ENCODE data around the gene RASA3.

Gene RASA3

DNA sequence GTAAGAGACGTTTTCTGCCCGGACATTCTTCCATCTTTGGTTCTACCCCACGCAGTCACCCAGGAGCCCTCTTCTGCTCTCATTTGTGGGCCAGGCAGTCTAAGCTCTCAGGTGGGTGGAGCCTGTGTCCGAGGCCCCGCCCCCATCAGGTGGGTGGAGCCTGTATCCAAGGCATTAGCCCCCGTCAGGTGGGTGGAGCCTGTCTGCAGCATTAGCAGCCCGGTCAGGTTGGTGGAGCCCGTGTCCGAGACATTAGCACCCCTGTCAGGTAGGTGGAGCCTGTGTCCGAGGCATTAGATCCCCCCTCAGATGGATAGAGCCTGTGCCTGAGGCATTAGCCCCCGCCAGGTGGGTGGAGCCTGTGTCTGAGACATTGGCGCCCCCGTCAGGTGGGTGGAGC, 113.1 kb downstream of the RASA3 start:
- DNase-seq (ENCODE audit: low read depth in 2 of 2) = no peak

DNA sequence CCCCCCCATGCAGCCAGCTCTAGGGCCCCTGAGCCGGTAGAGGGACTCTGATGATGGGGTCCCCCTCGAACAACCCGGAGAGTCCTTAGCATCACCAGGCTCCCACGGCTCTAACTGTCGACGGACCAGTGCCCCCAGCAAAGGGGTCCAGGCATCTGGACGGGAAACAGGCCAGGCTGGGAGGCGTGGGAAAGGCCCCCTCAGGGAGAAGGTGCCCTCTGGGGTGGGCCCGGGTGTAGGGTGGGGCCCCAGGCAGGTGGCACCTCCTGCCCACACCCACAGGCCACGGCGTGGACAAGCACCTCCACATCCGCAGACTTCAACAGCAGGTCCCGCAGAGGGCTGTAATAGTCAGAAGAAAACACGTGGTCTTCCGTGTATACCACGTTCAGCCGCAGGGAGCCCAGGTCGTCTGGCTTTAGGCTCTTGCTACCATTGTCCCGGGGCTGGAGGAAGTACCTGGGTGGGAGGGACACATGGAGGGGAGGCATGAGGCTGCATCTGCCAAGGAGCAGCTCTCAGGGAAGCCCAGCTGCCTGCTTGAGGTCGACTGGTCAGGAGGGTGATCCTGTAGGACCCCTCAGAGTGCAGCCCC, 113.9 kb downstream of the RASA3 start:
- DNase-seq (ENCODE audit: low read depth in 2 of 2) = no peak

- DNase-seq (ENCODE audit: low read depth in 2 of 2) = no peak
Measured at GRCh38 chr13:114017966-114018365, 114.5 kb downstream of the RASA3 start.

DNA sequence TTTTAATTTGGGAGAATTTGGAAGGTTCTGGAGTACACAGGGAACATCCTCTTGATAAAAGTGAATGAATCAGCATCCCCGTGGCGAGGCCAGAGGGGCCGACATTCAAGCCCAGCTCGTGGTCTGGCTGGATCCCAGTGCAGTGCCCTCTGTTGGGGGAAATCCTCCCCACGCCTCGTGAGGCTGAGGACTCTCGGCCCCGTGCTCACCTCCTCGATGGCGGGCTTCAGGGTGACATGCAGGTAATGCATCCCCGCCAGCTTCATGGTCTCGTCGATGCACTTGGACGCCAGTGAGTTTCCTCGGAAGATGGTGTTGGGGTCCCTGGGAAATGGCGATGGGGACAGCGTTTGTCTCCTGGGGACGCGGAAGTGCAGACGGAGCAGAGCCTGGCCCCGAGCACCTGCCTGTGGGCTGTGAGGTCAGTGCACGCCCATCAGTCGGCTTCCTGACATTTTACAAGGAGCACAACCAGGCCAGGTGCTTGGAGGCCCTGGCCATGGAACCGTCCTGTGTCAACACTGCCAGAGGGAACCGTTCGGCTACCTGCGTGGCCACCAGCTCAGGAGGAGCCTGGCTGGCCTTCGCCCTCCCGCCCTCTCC, 115.3 kb downstream of the RASA3 start:
- DNase-seq (ENCODE audit: low read depth in 2 of 2) = no peak

GRCh38 chr13:114016321-114017027, 115.9 kb downstream of the RASA3 start:
- no peak for DNase-seq (ENCODE audit: low read depth in 2 of 2)

DNA sequence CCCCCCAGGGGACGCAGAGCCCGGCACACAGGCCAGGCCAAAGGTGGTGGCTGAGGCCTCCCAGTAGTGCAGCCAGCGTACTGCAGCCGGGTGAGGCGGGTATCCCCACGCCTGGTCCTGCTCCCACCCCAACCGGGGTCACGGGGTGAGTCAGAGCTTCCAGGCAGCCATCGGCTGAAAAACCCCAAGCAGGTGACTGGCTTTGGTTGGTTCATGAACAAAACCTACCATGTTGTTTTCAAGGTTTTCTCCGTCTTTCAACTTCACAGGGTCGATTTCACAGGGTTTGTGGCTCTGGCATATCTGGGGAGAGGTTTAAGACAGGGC, 116.5 kb downstream of the RASA3 start:
- no peak for DNase-seq (ENCODE audit: low read depth in 2 of 2)

DNA sequence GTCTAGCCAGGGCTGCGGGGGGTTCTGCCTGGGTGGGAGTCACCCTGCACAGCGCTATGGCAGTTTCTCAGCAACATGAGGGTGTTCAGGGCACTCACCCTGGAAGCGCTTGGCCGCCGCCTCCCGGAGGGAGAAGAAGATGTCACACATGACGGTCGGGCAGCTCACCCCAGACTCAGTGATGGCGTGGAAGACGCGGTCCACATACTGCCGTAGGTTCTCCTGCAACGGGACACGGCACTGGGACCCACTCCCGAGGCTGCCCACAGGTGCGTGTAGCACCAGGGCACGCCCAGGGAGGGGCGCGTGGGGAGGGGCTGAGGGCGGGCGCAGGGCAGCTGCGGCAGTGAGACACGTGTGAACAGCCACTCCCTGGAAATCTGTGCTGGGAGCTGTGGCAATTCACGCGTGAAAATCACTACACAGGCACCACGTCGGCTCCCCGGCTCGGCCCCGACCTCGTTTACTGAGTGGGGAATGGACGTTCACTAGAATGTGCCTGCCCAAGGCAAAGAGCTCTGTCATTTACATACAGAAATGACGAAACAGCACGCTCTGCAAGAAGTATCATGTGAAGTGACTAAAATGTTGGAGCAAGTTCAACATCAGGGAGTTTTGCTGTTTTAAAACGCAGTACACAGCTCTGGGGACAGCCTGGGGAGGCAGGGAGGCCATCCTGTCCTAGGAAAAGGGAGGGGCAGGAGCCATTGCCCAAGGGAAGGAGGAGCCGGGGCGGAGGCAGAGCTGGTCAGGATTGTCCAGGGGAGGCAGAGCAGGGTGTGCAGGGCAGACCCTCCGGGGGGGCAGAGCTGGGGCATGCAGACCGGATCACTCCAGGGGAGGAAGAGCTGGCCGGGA, 117.1 kb downstream of the RASA3 start:
- DNase-seq (ENCODE audit: low read depth in 2 of 2) = no peak

- no peak for DNase-seq (ENCODE audit: low read depth in 2 of 2)
Measured at GRCh38 chr13:114013952-114014629, 118.3 kb downstream of the RASA3 start.

GRCh38 chr13:114013336-114013735, 119.1 kb downstream of the RASA3 start:
- no peak for DNase-seq (ENCODE audit: low read depth in 2 of 2)

- no peak for DNase-seq (ENCODE audit: low read depth in 2 of 2)
Measured at GRCh38 chr13:114012921-114013320, 119.5 kb downstream of the RASA3 start.

- no peak for DNase-seq (ENCODE audit: low read depth in 2 of 2)
Measured at GRCh38 chr13:114012141-114012540, 120.3 kb downstream of the RASA3 start.

DNA sequence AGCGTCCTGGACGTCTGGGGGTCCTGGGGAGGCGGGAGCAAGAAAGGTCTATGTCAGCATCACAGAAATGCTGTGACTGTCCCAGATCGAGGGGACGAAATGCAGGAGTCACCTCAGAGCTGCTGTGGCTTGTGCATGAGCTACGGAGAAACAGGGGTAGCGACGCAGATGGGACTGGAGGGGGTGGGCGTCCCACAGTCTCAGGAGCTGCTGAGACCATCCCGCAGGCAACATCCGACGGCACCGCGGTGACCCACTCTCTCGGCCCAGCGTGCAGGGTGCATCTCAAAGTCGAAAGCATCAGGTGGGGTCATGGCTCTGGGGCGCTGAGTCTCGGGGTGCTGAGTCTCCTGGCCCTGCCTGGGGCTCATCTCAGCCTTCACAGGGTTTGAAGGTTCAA, 121.2 kb downstream of the RASA3 start:
- no peak for DNase-seq (ENCODE audit: low read depth in 2 of 2)

DNA sequence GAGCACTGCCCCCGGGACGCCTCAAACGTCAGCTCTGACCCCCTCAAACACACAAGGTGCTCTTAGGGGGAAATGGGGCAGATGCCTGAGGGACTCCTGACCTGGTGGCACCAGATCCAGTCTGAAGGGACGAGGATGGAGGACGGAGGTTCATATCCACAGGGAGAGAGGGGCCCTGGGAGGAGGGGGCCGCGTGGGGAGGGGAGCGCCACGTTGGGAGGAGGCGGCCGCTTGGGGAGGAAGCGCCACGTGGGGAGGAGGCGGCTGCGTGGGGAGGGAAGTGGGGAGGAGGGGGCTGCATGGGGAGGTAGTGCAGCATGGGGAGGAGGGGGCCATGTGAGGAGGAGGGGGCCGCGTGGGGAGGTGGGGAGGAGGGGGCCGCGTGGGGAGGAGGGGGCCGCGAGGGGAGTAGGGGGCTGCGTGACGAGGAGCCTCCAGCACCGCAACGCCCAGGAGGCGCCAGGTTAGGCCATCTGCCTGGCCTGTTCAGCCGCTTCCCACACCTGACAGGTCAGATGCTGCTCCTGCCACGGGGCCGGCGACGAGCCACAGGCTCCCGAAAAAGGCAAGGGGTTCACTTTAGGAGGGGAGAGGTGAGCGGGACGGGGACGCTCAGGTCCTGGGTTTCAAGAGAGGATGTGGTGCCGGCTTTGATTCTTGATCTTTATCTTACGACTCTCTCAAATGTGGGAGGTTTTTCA, 121.9 kb downstream of the RASA3 start:
- DNase-seq (ENCODE audit: low read depth in 2 of 2) = no peak

DNA sequence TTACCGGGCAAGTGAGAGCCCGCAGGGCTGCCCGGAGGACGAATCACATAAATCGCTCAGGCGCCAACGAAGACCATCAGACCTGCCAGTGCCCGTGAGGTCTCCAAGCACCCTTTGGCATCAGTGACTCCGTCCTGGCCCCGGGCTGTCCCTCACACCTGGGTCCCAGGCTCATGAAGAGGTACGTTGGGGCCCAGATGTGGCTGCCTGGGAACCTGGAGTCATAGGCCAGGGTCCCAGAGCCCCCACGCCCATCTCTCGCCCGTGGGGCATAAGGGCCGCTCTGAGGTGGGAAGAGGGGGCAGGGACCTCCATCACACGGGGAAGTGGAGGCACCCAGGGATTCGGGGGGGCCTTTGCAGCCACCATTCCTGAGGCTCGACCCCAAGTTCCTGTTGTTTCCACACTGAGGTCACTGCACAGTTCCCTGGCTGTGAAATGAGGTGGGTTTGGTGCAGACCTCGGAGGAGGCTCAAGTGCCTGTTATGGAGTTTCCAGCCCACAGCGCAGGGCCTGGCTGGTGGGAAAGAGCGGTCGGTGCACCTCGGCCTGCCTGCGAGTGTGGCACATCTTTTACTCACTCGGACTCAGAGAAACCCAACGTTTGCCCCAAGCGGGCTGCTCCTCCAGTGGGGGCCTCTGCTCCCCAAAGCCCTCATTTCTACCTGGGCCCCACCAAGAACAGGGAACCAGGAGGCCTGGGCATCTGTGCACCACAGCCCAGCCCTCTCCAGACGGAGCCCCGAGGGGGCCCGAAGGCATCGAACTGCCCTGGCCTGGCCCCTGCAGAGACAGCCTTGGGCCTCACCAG, 122.6 kb downstream of the RASA3 start:
- no peak for DNase-seq (ENCODE audit: low read depth in 2 of 2)

DNA sequence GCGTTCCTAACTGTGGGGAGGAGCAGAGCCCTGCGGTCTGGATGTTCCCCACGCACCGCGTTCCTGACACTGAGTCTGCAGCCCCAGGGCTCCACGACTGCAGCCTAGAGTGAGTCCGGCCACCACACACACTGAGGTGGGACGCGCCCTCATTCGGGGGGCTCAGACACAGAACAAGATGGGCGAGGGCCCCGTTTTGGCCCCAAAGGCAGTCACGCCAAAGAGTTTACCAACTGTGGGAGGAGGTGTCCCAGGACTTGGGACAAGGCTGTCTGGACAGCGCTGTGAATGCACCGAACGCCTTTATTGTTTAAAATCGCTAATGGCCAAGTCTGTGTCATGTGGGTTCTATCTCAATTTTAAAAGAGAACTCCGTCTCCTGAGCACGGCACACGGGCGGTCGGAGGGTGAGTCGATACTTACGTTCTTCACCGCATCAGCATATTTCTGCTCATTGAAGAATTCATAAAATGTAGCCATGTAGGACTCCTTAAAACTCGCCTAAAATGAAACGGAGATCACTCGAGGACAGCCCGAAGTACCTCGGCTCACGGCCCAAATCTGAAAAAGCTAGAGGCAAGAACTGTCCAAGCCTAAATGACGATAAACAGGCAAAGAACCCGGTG, 123.3 kb downstream of the RASA3 start:
- no peak for DNase-seq (ENCODE audit: low read depth in 2 of 2)

DNA sequence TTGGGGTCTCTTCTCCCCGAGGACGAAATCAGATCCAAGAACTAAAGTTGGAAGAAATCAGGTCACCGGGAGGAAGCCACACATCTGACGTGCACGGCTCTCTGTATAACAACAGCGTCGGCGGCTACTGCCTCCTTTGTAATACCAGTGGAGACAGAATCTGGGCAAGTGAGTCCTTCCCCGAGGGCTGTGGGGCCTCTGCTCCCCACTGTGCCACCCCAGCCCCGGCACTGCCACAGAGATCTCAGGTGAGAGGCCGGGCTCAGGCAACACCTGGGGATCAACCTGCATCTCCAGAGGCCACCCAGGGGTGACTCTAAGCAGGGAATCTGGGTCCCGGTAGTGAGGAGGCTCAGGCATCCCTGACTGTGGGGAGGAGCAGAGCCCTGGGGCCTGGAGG, 124.9 kb downstream of the RASA3 start:
- no peak for DNase-seq (ENCODE audit: low read depth in 2 of 2)

DNA sequence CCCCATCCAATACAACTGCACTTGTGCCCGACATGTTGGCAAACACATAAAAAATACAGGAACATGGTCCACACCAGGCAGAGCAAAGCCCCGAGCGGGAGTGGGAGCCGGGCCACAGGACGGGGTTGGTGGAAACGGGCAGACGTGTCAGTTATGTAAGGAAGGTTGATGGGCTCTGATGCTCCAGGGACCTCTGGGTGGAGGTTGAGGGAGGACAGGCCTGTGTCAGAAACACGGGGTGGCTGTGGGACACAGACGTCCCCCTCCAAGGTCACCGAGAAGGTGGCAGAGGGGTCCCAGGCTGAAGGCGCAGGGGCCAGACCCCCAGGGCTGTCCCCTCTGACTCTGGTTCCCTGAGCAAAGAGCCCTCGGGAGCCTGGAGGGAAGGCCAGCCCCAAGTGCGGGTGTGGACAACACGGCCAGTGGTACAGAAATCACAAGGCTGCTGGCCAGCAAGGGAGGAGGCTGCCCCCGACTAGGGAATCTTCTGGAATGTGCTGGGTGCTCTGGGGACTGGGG, 127.2 kb downstream of the RASA3 start:
- DNase-seq (ENCODE audit: low read depth in 2 of 2) = no peak

DNA sequence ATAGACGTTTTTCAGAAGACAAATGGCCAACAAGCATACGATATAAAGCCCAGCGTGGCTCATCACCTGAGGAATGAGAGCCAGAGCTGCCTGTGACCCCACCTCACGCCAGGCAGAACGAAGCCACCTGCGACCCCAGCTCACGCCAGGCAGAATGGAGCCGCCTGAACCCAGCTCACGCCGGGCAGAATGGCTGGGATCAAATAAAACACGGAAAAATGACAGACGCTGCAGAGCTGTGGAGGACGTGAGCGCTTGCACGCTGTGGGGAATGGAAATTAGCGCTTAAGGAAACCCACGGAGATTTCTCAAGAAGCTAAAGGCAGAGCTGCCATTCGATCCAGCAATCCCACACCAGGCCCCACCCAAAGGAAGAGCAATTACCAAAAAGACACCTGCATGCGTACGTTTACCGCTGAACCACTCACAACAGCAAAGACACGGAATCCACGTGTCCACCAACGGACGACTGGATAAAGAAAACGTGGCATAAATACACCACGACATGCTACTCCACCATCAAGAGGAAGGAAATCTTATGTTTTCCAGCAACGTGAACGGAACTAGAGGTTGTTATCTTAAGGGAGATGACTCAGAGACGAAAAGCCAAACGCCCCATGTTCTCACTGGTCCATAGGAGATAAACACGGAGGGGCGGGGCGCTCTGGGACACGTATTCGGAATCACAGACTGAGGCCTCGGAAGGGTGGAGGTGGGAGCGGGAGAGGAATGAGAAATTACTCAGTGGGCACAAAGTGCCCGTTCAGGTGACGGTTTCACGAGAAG, 127.8 kb downstream of the RASA3 start:
- no peak for DNase-seq (ENCODE audit: low read depth in 2 of 2)

DNA sequence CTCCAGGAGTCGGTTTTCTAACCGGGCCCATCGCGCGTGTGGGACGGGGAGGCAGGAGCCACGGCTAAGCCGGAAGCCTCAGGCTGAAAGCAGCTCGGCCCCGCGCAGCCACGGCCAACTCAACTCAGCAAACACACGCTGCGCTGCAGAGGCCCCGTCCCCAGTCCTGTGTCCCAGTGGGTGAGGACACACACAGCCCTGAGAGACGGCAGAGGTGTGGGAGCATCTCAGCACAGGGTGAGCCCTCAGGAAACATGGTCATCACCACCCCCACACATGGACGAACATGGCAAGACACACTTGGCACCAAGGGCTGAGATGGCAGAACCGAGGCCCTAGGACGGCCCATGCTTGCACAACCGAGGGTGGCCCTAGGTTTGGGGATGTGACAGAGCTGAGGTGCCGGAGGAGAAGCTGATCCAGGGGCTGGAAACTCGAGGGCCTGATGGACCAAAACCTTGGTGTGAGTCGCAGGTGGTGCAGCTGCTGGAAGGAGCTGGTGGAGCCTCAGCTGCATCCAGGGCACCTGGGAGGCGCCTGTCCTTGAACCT, 129.6 kb downstream of the RASA3 start:
- no peak for DNase-seq (ENCODE audit: low read depth in 2 of 2)
